HG03378 (cell line): Measurements from ENCODE around the gene GLI2.

Source experiments
- ATAC-seq: cut with Tn5 transposase; IDR thresholded peaks from one replicate; pipeline ENCODE4 v1.9.1; 2021; ENCODE audit warnings: mild to moderate bottlenecking, moderate library complexity; ENCODE audit not compliant: unreplicated experiment

The GLI2 gene

DNA sequence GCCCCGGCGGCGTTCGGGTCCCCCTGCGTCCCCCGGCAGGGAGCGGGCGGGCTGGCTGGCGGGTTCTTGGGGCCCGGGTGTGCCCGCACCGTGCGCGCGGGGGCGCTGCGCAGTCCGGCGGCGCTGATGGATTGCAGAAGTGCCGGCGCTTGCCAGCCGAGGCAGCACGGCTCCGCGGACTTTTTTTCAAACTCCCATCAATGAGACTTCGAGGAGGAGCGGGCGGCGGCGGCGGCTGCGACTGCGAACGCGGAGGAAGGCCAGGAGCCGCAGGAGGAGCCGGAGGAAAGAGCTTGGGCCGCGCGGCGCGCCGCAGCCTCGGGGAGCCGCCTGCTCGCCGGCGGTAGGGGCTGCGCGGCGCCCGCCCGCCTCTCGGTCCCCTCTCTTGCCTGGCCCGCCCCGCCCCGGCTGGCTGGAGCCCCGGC is at the start of gene GLI2:
GLI2 (plus strand) TSS at position 123 of the 425 bp plus-strand sequence. CDS start 61,453 bp downstream, outside the sequence.
- ATAC-seq, result no peak

DNA sequence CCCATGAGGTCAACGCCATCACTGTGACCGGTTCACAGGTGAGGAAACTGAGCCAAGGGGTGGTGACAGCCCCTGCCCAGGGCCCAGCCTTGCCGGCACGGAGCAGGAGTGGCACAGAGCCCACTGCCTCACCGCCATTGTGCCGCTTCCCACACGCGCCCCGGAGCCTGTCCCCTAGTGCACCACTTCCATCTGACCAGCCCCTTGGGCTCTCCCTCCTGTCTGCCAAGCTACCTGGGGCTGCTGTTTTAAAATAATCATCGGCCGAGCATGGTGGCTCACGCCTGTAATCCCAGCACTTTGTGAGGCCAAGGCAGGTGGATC is 49.7 kb upstream of the GLI2 start:
- ATAC-seq, result no peak

DNA sequence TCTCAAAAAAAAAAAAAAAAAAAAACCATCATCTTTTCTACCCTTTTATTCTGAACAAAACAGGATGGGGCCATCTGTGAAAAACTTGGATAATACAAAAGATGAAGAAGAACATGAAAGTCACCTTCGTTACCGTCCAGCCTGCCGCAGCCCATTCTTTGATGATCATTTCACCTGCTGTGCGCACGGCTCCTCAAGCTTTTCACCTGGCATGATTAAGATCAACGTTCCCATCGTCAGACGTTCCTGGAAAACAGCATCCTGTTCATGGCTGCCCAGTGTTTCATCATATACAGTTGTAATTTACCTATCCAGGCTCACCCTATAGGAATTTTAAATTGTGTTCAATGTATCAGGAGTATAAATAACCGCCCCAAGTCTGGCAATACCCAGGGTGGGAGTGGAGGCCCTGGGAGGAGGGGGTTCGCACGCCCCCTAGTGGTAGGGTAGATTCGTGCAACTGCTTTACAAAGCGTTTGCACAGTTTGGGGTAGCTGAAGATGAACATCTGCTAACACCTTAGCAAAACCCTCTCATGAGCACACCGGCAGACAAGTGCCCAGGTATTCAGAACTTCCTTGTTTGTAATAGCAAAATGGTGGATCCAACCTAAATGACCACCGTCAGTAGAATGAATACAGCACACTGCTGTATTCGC is 49.0 kb upstream of the GLI2 start:
- no peak for ATAC-seq

DNA sequence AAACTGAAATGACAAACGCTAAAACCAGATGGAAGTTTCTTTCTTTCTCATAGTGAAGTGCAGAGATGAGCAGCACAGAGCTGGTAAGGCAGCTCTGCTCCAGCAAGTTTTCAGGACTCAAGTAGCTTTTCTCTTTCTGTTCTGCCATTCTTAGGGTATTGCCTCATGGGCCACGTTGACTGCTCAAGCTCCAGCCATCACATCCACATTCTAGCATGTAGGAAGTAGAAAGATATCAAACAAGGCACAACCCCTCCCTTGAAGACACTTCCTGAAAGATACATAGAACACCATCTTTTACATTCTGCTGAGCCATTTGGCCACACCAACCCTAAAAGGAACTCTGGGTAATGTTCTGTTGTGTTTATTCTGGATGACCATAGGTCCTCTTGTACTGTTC is 48.5 kb upstream of the GLI2 start:
- no peak for ATAC-seq

DNA sequence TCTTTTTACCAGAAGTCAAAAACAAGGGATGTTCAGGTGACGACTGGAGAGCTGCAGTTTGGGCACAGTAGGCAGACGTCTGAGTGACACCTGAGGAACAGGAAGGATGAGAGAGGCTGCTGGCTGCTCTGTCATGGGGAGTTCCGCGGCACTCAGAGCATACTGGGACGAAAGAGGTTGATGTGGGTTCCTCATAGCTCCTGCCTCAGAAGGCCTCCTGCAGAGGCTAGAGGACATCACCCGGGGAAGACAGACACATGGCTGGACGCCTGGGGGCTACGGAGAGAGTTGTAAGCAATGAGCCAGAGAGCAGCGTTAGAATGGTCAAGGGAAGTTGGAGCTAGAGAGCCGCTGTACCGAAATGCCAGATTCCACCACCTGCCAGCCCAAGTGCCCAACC is 45.1 kb upstream of the GLI2 start:
- no peak for ATAC-seq

DNA sequence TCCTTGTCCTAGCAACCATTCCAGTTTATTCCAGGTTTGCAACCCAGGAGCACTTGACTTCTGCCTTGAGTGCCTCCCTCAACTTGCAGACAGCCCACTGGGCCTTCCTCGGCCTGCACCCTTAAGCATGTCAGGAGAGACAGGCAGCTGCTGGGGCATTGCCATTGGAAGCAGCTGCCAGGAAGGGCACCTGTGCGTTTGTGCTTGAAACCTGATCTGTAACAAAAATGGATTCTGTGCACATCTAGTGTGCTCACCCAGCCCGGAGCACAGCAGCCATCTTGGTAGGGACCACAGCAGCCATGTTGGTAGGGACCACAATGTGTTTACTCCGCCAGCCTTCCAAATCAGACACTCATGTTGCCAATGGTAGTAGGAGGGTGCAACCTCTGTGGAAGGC is 44.3 kb upstream of the GLI2 start:
- no peak for ATAC-seq

DNA sequence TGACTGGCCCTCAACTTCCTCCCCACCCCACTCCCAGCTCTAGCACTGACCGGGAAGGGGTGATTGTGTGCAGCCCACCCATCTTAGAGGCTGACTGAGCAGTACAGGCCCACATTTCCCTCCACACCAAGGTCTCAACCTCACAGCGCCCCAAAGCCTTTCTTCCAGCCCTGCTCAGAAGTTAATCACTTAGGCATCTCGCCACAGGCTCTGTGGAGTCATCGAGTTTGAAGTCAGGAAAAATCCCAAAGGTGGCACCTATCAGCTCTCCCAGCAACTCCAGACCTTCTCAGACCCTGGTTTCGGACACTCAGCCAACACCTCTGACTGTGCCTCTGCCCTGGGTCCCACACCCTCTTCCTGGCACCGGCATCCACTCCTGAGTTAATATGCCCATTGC is 43.0 kb upstream of the GLI2 start:
- no peak for ATAC-seq

DNA sequence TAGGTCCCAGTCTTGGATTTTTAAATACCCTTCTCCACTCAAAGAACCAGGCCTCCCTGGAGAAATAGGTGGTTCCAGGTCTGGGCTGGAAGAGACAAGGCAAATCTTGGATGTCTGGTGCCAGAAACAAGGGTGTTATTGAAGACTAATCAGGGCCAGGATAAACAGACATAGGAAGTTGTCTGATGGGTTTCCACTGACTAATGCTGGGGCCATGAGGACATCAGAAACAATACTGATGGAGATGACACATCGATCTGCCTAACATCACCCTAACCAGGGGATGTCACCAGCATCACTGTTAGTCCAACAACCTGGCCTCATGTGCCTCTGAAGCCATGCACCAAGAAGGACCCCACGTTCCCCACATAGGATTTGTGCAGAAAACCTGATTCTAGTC is 42.5 kb upstream of the GLI2 start:
- ATAC-seq, result no peak

DNA sequence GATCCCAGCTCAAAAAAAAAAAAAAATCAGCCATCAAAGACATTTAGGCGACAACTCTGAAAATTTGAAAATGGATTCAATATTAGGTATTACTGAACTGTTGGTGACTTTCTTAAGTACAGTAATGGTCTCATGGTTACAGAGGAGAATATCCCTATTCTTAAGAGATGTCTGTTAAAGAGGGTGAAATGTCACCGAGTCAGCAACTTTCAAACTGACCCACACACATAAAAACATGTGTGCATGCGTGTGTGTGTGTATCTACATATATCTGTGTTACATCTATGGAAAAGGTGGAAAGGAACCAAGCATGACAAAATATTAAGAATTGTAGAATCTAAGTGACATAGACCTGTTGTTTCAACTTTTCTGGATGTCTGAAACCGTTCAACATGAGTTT is 41.6 kb upstream of the GLI2 start:
- ATAC-seq, result no peak

DNA sequence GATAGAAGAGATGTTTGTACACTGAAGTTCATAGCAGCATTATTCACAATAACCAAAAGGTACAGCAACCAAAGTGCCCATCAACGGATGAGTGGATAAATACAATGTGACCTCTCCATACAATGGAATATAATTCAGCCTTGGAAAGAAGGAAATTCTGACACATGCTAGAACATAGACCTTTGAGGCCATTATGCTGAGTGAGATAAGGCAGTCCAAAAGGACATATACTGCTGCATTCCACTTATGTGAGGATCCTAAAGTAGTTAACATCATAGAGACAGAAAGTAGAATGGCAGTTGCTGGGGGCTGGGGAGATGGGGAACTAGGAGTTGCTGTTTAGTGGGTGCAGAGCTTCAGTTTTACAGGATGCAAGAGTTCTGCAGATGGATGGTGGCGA is 38.2 kb upstream of the GLI2 start:
- no peak for ATAC-seq

DNA sequence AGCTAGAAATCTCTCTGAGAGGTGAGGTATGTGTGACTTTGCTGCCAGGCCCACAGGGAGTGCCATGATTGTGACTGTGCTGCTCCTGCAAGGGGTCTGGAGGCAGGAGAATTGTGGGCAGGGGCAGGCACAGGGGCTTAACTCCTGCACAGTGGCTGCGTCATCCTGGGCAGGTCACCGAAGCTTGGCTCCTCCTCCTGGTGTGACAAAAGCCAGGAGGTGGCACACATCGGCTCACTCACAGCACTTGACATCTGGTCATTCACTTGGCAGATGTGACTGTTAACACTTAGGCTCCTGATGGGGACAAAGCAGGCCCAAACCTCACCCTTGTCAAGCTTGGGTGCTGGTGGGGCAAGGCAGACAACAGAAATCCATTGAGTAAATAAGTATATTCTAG is 36.4 kb upstream of the GLI2 start:
- ATAC-seq, result no peak

DNA sequence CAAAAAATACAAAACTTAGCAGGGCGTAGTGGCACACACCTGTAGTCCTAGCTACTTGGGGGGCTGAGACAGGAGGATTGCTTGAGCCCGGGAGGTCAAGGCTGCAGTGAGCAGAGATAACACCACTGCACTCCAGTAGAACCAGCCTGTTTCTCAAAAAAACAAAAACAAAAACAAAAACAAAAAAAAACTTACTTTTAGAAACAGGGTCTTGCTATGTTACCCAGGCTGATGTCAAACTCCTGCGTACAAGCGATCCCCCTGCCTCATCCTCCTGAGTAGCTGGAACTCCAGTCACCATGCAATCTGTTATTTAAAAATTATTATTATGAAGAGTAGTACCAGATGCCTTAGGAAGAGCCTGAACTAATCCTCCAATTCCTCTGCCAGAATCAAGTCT is 35.0 kb upstream of the GLI2 start:
- ATAC-seq, result no peak

DNA sequence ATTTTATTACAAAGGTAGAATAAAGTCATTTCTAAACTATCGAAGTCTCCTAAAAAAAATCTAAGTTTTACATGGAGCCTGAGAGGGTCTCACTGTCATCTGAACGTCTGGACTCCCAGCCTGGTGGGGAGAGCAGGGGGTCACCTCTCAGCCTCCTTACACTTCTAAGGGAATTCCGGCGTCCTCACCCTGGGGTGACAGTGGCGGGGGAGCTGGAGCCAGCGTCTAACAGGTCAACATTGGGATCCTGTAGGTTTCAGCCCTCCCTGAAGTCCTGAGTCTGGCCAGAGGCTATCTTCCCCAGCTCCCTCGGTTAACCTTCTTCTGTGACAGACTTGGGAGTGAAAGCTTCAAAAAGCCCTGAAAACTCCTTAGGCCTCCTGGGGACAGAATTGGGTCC is 34.6 kb upstream of the GLI2 start:
- no peak for ATAC-seq

DNA sequence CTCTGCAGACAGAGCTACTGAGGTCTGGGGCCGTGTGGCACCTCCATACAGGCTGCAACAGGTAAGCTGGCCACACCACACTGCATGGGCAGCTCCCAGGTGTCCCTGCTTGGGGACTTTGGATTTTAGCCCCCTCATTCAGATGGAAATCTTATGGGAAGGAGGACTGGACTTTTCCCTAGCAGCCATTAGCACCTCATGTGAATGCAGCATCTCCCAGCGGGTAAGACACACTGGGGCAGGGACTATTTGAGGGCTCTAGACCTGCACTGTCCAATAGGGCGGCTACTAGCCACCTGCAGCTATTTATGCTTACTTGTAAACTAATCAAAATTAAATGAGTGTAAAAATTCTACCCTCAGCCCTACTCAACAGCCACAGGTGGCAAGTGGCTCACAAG is 34.2 kb upstream of the GLI2 start:
- no peak for ATAC-seq

DNA sequence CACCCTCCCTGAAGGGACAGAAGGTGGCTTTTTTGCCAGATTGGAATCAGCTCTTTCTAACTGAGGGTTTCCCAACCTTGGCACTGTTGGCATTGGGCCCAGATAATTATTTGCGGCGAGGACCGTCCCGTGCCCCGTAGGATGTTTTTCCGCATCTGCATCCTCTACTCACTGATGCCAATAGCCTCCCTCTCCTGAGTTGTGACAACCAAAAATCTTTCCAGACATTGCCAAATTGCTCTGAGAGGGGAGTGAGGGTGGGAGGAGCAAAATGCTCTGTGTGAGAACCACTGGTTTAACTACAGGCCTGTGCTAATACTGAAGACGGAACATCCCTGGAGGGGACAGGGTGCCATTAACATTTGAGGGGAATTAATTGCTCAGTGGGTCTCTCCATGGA is 33.6 kb upstream of the GLI2 start:
- ATAC-seq, result no peak

DNA sequence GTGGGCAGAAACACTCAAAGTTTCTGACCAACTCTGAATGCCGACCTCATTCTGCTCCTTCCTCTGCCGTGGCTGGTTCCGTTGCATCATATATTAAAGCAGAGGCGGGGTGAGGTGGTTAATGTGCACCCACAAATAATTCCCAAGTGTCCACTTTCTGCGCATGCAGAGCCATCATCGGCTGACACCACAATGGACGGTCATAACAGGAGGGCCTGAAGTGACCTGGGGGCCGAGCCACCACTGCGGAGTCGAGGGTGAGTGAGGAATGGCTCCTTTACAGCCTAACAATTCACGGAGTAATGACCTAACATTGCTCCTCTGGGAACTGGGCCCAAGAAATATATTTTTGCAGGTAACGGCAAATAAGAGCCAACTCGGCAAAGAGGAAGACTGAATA is 32.9 kb upstream of the GLI2 start:
- no peak for ATAC-seq

DNA sequence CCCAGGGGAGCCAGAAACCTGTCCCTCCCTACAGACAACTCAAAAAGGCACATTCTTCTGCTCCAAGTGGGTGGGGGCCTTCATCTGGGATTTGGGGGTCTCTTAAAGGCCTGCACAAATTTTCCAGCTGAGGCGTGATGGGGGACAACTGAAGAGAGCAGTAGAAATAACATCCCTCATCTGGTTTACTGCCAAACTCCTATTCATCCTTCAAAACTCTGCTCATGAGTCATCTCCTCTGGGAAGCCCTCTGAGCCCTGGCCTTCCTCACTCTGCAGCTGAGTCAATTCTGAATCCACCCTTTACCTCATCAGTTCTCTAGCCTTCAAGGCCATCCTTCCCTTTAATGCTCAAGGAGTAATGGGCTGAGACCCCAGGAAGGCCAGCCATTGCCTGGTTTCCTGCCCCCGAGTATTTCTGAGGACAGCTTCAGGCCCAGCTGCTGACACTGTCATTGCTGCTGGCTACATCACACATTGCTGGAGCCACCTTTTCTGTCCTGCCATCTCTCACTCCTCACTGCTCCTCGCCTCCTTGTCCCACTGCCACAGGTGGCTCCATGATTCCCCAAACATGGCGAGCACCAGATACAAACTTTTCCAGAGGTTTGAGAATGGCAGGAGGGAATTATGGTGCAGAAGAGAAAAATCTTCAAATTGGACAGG is 32.2 kb upstream of the GLI2 start:
- ATAC-seq, result no peak

DNA sequence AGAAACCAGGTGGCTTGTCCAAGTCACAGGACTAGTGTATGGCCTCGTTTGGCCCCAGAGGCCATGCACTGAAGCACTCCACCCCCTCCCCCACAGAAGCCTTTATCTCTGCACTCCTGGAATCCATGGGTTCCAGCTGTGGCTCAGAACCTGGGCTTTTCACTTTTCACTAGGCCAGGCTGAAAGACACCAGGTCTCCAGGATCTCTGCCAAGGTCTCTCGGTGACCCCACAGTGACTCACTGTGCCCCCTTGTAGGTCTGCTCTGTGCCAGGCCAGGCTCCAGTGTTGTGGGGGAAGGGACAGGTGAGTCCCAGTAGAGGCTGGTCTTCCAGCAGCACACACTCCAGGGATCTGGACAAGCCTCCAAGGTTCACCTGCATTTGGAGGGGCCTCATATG is 31.0 kb upstream of the GLI2 start:
- no peak for ATAC-seq

DNA sequence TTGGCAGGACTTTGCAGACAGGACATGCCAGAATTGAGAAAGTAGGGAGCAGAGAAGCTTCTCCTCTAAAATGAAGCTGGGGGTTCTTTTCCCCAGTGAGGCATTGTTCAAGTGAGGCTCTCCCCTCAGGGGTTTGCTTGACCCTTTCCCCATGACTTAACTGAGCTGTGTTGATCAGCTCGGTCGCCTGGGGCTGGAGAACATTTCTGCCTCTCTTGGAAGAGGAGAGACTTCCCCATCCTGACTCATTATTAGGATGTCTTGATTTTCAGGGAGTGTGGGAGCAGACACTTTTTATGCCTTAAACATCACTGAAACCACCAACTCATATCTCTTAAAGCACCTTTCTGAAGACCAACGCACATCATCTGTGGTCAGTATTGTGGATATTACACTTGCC is 27.9 kb upstream of the GLI2 start:
- no peak for ATAC-seq

DNA sequence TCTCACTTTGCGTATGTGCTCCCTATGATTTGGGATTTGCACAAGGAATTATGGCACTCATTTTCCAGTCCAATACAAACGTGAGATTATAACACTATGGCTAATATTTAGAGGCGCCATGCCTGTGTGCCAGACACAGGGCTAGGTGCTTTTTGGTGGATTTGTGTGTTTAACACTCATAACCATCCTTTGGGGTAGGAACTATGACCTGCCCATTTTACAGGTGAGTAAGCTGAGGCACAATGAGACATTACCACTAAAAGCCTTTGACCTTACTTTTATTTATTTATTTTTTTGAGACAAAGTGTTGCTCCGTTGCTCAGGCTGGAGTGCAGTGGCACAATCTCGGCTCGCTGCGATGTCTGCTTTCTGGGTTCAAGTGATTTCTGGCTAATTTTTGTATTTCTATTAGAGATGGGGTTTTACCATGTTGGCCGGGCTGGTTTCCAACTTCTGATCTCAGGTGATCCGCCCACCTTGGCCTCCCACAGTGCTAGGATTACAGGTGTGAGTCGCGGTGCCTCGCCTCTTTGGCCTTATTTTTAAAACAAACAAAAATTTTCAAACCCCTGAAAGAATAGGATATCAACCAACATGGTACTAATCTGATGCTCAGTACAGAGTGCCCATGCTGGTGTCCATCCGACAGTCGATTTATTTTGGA is 26.6 kb upstream of the GLI2 start:
- no peak for ATAC-seq

DNA sequence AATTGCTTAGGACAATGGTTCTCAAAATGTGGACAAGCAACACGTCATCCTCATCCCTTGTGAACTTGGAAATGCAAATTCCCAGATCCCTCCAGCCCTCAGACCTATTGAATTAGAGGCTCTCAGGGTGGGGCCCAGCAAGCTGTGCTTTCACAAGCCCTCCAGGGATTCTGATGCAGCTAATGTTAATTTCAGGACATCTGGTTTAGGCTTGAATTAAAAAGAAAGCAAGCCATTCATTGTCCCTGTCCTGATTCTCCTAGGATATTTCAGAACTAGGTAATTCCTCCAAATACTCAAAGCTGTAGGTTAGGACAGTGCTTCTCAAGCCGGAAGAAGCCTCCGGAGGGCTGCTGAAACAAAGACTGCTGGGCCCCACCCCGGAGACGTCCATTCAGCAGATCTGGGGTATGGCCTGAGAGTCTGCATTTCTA is 26.0 kb upstream of the GLI2 start:
- ATAC-seq, result no peak

DNA sequence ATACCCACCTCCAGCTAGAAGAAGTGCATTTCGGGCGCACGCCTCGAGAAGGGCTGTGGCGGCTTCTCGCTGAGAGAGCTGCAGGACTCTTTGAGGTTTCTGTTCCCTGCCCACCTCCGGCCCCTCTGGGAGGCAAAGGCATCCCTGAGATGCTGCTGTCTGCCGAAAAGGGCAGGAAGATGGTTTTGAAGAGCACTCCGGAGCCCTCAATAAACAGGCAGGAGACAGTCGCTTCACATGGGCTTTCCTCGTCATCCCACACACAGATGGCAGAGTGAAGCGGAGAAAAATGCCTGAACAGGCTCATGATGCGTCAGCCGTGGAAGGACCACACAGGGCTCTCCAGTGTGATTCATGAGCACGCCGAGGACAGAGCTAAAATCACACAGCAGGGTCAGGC is 25.4 kb upstream of the GLI2 start:
- no peak for ATAC-seq

DNA sequence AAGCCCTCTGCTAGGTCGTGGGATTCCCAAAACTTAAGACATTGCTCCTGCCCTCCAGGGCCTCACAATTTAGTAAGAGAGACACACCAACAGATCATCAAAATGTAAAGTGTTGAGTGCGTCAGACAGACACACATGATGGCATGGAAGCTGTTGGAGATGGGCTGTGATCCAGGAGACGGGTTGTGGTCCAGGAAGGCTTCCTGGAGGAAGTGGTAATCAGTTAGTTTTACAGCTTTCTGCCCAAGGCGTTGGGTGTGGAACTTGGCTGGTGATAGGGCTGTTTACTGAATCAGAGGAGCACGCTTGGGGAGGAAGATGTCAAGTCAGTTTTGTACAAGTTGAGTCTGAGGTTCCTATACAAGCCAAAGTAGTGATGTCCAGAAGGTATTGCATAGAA is 24.0 kb upstream of the GLI2 start:
- no peak for ATAC-seq
